ENCODE data around the gene TEAD3.

The TEAD3 gene

DNA sequence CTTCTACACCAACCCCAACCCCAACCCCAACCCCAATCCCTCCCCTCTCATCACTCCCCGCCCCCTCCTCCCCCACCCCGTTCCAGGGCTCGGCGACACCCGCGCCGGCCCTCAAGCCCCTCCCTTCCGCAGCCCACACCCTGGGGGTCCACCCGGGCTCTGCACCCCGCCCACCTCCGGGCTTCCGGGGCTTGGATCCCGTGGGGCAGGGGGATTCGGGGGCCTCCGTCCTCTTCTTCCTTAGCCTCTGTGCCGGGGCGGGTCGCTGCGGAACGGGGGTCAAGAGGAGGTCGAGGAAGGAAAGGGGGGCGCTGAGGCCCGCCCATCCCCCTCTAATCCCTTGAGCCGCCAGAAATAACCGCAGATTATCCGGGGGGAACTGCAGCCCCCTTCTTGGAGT lies 15.1 kb upstream of the TEAD3 start:
- DNase-seq: no peak

DNA sequence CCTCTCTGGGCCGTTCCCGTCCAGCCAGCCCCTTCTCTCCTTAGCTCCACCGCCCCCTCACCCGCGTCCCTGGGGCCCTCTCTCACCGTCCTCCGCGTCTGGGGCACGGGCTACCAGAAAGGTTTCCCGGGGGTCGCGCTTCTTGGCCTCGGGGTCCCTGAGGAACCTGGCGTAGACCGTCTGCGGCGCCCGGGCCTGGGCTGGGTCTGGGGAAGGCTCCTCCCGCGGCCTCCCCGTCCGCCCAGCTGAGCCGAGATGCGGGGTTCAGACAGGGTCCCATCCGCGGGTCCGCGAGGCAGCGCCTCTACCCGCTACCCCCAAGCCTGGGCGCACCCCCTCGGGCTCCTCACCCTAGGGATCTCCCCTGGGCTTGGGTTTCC lies 14.7 kb upstream of the TEAD3 start:
- no peak for DNase-seq

DNA sequence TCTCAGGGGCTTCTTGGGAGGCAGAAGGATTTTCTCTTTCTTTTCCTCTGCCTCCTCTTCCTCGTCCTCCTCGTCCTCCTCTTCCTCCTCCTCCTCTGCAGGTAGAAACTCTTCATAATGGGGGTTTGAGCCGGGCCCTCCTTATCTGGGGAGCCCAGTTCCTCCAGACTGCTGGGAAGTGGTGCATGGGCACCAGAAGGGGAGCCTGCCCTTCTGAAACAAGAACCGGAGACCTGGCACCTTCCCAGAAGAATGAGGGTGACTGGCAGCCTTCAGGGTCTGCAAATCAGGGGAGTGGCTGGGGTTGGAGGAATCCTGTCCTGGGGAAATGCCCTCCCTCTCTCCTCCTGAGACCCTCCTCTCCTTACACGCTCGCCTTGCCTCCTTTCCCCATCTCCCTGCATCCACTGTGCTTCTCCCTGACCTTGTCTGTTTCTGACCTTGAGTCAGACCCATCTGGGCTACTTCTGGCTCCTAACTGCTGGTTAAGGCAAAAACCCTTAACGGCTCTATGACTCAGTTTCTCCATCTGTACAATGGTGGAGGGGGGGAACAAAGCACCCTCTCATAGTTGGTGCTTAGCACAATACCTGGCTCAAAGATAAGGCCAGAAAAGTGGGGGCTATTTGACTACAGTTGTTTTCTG lies 14.2 kb upstream of the TEAD3 start:
- no peak for DNase-seq

- no peak for DNase-seq
Observed at GRCh38 chr6:35508542-35508941, 11.7 kb upstream of the TEAD3 start.

- no peak for DNase-seq
Observed at GRCh38 chr6:35508027-35508426, 11.1 kb upstream of the TEAD3 start.

GRCh38 chr6:35507221-35507620 lies 10.3 kb upstream of the TEAD3 start:
- DNase-seq: no peak

DNA sequence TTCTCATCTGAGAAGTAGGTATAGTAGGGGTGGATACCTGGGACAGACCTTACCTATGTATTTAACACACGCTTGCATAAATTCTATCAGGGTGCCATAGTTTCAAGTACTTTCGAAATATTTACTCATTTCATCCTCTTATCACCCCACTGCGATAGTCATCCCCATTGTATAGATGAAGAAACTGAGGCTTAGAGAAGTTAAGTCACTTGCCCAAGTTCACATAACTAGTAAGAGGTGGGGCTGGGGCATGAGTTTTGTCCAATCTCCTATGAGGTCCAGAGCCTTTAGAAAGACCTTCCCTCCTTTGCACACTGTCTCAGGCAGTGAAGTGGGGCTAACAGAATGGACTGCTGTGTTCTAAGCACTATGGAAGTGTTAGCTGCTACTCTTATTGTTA lies 9.7 kb upstream of the TEAD3 start:
- DNase-seq: no peak

DNA sequence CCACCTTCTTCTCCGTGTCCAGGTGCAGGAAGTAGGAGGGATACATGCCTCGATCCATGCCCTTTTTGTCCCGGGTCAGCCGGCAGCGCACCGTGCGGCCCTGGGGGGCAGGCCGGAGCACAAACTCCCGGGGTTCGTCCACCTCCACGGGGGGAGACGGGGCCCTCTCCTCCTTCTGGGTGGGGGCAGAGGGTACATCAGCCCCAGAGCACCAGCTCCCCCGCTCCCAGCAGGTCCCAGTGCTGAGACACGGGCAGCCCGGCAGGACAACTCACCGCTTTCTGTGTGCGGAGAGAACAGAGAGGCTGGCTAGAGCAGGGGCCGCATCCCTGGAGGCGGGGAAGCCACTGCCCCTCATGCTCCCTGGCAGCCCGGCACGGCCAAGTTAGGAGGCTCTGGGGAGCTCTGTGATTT lies 9.1 kb upstream of the TEAD3 start:
- DNase-seq: no peak

GRCh38 chr6:35503534-35503933 lies 6.7 kb upstream of the TEAD3 start:
- no peak for DNase-seq

DNA sequence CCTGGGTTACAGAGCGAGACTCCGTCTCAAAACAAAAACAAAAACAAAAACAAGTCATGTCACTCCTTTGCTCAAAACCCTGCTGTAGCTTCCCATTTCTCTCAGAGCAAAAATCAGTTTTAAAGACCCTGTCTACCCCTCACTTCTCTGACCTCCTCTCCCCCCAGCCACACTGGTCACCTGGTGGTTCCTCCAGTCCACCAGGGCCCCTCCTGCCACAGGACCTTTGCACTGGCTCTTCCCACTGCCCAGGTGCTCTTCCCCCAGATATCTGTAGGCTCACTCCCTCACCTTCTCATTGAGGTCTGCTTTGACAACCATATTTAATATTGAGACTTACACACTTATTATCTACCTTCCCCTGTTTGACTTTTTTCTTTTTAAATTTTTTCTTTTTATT lies 4.9 kb upstream of the TEAD3 start:
- DNase-seq: no peak

DNA sequence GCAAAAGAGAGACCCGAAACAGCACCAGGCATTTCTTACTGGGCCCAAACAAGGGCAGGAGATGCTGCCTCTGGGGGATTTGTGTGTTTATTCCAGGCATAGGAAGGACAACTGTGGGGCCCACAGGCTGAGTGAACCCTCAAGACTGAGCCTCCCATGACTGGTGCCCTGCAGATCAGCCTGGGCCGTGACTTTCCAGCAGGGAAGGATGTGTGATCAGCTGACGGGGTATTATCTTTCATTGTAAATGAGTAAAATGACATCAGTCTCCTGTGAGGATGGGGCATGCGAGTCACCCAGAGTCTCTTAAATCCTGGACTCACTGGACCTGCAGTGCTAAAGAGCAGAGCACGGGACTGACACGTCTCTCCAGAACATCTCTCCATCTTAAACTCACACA lies 3.9 kb upstream of the TEAD3 start:
- no peak for DNase-seq

GRCh38 chr6:35499372-35499771 lies 2.5 kb upstream of the TEAD3 start:
- no peak for DNase-seq

- no peak for DNase-seq
Observed at GRCh38 chr6:35498422-35499067, 1.7 kb upstream of the TEAD3 start.

GRCh38 chr6:35497571-35498421 lies 917 bp upstream of the TEAD3 start:
- peak; percentile 19 for DNase-seq

- DNase-seq: no peak
Observed at GRCh38 chr6:35496036-35496840, 641 bp downstream of the TEAD3 start.

DNA sequence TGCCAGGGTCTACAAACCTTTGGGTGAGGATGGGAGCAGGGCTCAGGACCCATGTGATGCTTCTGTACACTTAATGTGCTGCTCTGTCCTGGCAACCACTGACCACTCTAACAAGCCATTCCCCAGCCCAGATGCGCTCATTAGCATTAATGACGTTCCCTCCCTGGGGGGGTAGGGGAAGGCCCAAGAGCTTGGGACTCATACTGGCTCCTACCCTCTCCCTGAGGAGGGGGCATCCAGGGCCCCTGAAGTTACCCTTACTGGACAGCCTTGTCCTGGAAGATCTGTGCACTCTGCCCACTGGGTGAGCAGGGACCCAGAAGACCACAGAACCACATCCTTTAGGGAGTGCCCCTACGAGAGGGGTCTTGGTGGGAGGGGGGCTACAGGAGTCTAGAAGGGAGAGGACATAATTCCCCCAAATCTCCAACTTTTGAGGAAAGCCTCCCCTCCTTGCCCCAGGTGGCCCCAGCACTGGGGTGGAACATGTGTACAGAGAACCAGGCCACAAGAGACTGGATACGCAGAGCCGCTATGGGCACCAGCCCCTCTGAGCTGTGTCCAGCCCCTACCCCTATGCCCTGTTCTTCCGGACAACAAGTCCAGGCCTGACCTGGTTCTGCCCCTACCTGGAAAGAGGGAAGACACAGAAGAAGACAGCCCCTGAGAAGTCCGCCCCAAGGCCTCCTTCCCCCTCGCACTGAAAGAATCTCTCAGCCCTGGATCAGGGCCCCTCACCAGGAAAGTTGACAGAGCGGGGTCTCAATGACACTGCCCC lies 1.4 kb downstream of the TEAD3 start:
- no peak for DNase-seq

GRCh38 chr6:35494161-35494563 lies 2.7 kb downstream of the TEAD3 start:
- no peak for DNase-seq

GRCh38 chr6:35493307-35493983 lies 3.4 kb downstream of the TEAD3 start:
- DNase-seq: no peak

- DNase-seq: no peak
Observed at GRCh38 chr6:35492974-35493284, 4.0 kb downstream of the TEAD3 start.

- DNase-seq: no peak
Observed at GRCh38 chr6:35492258-35492973, 4.5 kb downstream of the TEAD3 start.

DNA sequence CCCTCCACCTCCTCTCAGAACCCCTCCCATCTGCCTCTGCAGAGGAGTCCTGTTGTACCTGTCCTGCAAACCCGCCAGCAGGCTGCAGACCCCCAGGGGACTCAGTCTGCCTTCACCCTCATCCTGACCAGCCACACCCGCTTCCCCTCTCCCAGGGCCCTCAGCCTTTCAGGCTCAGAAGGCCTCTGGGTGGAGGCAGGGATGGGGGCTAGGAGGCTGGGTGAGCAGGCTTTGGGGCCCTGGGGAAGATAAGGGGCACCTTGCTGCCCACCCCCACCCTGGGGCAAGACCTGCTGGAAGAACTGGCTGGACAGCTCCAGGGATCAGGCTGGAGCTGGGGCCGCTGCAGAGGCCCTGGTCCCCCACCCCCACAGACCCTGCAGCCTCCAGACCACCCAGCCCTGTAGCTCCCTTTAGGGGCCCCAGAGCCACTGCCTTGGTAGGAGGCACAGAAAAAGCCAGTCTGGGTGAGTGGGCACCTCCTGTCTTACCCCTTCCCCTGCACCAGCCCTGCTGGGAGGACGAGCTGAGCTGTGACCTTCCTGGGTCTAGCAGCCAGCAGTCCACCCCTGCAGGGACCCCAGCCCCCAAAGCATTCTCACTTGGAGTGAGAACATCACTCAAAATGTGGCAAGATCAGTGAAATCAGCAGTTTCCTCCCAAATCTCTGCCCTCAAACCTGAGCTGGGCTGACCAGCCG lies 5.2 kb downstream of the TEAD3 start:
- DNase-seq: no peak

Measured in central memory CD4-positive, alpha-beta T cell (primary cell).